GM19035 (cell line): Measurements from ENCODE around the gene SNRPA1.
A peak's percentile ranks its signal among the peaks of the same experiment; 100 is the strongest.
"Not testable (repeated sequence)": the region's sequence is repeated elsewhere in the genome, so short reads cannot be mapped to it uniquely, and the experiment has no call there.

Source experiments
- ATAC-seq: cut with Tn5 transposase; IDR thresholded peaks from one replicate; pipeline ENCODE4 v1.9.1; 2021; ENCODE audit not compliant: unreplicated experiment

The SNRPA1 gene

DNA sequence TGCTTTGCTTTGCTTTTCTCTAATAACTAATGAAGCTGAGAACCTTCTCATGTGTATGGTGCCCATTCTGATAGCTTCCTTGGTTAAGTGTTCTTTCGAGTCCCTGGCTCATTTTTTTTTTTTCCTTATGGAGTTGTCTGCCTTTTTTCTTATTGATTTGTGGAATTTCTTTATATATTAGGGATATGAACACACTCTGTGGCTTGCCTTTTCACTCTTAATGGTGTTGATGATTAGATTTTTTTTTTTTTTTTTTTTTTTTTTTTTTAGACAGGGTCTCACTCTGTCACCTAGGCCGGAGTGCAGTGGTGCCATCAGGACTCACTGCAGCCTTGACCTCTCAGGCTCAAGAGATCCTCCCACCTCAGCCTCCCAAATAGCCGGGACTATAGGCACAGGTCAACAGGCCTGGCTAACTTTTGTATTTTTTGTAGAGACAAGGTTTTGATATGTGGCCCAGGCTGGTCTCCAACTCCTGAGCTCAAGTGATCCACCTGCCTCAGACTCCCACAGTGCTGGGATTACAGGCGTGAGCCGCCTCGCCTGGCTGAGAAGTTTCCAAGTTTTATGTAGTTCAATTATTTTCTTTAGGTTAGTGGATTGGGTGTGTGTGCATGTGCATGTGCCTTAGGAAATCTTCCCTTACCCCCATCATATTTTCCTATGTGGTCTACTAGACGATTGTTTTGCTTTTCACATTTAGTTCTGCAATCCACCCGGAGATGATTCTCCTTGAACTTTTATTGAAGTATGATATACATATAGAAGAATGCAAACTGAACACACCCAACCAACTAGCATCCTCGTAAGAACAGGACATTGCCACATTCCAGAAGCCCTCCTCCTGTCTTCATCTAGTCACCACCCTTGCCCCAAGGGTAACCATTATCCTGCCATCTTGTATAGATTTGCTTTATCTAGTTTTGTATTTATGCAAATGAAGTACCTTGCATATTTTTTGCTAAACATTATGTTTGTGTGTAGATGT is 1.7 kb upstream of the SNRPA1 start:
- no peak for ATAC-seq

DNA sequence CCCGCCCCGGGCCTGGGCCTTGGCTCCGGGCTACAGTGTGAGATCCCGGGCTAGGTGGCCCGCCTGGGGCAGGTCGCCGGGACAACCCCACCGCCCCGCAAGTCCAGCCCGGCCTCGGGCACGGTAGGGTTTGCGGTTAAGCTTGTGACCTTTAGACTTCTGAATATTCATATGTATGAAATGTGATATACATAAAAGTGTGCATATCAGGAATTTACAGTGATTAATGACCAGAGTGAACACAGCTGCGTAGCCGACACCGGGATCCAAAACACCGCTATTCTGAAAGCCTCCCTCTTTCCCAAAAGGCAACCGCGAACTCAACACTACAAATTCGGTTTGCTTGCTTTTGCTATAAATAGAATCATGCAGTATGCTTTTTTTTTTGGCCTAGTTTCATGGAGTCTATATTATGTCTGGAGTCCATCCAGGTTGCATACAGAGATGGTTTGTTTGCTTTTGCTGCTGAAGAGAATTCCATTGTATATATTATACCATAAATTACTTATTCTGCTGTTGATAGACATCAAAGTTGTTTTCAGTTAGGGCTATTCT is 636 bp upstream of the SNRPA1 start:
- no peak for ATAC-seq

DNA sequence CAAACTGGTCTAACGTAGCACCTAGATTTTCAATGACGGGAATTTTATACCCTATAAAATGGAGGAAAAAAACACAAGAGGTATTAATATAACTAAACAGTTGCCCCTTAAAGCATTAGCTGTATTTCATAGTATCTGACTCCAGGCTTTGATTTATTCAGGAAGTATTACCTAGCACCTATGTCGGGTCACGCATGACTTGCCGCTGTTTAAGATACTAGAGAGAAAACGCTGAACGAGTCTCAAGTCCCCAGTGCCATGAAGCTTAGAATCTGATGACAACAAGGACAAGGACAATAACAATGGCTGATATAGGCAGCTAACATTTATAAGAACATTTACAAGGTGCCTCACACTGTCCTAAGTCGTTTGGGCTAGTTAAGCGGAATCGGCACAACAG is 1.9 kb downstream of the SNRPA1 start:
- ATAC-seq, result no peak

DNA sequence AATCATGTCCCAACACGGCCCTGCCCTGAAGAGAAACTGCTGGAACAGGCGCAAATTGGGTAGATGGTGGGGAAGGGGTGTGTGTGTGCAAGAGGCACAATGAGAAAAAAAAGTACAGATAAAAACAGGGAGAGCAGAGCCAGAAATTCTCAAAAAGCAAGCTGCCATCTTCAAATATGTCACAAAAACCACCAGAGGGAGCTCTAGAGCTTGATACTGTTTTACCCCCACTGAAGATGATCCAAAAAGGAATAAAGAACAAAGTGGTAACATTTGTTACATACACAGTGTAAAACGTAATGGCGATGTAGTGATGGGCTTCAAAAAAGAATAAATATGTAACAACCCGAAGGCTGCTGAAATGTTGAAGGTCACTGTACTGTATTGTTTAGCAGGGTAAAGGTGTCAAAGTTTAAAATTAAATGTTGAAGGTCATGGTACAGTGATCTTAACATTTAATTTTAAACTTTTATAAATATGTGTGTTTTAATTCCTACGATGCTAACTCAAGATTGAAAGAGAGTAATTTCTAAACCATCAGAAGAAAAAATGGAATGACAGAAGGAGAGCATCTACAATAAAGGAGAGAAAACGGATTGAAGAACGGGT is 6.0 kb downstream of the SNRPA1 start:
- no peak for ATAC-seq

DNA sequence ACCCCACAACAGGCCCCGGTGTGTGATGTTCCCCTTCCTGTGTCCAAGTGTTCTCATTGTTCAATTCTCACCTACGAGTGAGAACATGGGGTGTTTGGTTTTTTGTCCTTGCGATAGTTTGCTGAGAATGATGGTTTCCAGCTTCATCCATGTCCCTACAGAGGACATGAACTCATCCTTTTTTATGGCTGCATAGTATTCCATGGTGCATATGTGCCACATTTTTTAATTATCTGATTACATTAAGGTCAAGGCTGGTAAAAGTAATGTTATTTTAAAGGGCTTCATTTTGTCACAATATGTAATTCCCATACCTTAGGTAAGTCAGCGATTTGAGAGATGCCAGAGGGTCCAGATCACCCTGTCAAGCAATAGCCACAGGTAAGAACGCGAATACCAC is 7.7 kb downstream of the SNRPA1 start:
- not testable (repeated sequence) for ATAC-seq

DNA sequence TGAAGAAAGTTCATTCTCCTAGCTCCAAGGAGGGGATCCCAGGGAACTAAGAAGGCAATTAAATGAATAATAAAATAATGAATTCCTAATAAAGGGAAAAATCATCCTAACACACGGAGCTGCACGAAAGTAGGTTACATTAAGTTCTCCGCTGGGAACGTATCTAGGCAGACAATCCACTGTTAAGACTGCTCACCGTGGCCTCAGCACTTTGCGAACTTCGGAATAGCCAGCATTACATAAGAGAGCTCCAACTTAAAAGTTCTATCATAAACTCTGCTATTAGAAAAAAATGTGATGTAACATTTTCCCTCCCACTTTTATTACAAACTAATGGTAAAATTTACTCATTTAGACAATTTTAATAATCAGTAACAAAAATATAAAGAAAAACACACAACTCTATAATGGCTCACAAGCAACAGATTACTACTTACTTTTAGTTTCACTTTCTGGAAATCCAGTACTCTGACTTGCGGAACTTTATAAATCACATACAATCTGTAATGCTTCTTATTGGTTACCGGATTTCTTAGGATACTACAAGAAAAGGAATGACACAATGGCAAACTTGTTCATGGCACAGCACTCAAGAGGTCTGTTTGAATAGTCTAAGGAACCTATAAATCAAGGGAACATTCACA is 8.5 kb downstream of the SNRPA1 start:
- ATAC-seq, result no peak

DNA sequence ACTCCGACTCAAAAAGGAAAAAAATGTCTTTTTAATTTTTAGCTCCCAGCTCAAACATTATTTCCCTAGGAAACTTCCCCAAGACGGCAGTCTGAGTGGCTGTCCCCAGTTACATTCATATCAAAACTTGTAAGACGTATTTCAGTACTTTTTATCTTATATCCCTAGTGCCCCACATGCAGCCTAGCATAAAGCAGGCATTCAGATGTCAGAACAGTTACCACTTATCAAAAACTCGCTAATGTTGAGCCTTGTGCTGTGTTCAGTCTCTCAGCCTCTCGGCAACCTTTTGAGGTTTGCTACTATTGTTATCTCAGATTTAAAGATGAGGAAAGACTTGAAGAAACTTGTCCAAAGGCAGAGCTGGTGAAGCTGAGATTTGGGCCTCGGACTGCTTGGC is 11.1 kb downstream of the SNRPA1 start:
- ATAC-seq, result no peak

DNA sequence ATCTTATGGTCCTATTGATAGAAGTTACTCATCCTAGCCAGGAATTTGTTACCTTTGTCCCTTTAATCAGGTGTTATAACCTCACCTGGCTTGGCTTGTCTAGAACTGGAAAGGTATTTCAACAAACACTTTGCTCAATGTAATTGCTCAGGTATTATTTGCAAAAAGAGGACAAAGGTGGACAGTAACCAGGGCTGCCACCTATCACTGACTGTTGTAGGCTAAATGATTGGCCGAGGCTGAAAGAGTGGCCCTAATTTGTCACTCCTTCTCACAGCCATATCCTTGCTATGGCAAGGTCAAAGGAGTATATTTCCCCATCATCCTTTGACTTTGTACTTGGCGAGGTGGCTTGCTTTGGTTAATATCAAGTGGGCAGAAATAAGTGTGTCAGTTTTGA is 15.0 kb downstream of the SNRPA1 start:
- ATAC-seq, result no peak

DNA sequence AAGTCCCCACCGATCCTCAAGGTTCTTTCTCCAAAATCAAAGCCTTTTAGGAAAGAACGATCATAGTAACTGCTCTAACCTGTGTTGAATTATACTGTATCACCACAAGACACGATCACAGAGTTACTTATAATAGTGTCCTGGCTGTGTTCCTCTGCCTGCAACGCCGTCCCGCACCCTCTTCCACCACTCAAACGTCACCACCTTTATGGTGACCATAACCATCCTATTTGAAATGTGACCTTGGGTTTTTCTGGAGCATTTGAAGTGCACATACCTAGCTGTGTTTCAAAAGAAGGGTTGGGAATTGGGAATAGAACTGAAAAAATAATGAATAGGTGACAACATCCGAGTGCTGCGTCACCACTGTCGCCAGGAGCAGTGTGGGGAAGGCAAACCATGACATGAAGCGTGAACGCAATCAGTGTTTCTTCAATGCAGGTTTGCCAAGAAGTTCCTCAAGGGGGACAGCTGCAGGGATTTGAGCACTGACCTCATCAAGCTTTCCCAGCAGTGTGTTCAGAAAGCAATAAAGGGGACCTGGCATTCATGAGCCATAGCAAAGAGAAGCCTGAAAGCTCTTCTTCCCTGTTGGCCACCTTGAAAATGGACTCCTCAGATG is 17.0 kb downstream of the SNRPA1 start:
- ATAC-seq, result no peak

DNA sequence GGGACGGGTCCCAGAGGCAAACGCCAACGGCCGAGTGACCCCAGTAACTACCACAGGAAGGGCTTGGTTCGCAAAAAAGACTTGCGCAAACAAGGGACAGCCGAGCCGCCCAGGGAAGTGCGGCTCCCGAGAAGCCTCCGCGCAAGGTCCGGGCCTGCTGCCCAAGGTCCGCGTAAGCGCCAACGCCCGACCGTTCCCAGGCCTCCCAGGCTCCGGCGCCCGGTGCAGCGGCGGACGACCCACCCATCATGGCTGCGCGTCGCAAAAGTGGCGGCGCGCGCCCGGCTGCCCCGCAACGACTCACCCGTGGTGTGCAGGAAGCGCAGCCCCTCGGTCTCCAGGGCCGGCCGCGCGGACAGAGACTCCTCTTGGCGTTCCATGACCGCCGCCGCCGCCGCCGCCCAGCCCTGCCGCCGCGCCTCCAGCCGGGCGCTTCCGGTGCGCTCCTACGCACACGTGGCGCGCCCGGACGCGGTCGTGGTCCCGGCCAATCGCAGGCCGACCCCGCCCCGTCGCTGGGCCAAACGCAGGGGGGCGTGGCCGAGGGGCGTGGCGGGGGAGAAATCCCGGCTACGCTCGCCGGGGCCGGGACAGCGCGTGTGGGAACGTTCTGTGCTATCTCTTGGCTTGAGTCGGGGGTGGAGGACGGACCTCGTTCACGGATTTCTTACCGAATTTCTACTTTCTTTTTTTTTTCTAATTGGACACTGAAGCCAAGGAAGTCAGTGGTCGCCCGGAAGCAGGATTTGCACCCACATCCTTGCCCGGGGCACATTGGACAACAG is 17.8 kb downstream of the SNRPA1 start, which contains the start of gene SELENOS:
Gene SELENOS (minus strand): TSS at position 448 of the 785 bp plus-strand sequence. CDS start 68 bp downstream, at position 380.
- peak; percentile 88 for ATAC-seq

DNA sequence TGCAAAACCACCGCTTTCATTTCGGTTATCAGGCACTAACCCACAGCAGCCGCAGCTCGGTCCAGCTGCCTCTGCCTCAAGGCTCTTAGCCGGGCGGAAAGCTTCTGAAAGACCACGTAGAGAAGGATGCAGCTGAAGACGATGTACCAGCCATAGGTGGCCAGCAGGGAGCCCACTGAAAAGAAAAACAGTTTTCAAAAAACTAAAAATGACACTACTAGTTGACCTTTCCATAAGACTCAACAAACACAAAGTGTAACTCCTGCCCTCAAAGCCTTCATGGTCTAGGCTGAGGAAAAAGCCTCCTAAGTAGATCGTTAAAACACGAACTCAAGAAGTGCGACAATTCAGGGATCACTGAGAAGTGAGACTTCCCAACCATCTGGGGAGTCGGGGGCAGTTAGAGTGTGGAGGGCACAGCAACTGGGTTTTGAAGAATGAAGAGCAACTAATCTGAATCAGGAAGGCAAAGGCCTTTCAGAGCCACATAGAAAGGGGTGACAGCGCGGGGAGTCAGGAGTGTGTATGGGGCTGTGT is 18.5 kb downstream of the SNRPA1 start:
- ATAC-seq, result peak; percentile 39

DNA sequence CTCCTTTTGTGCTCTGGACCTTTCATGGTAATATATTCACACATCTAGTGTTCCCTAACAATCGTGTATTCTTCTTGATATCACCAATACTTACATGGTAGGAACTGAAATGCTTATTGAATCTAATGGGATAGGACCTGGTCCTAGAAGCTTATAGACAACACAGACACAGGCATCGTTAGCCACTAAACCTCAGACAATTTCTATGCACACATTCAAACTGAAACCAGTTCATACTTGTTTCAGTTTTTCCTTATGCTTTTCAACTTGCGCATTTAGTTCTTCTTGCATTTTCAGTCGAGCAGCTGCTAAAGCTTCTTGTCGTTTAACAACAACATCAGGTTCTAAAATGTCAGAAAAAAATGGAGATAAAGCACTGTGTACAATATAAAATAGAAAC is 20.0 kb downstream of the SNRPA1 start:
- ATAC-seq, result peak; percentile 21

DNA sequence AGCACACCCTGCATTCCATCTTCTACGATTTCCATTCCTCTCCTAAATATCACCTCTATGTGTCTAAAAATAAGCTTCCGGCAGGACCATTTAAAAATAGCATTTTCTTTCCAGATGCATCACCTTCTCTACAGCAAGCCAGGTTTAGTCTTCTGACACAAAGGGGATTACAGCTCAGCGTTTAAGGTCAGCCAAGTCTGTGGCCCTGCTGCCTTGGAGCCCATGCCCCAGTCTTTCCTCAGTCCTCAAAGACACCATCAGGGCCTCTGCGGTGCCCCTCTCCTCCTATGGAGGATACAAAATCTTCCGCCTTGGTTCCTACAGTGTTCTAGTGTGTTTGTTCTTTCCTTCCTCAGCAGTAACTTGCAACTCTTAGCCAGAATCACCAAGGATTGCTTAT is 21.5 kb downstream of the SNRPA1 start:
- no peak for ATAC-seq

DNA sequence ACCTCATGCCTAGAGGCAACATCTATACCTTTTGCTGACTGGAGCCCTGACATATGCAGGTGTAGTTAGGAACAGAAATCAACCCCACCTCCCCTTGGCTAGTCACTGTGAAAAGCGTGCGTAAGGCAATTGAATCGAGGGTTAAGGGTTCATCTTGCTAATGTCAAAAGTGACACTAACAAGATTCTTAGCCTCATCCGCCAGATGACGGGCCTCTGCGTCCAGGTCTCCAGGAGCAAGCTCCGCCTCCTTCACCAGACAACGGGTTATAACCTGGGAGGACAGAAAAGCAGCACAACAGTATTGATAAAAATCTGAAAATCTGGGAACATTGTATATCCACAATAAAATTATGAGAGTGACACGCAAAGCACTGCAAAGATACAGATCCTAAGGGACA is 22.5 kb downstream of the SNRPA1 start:
- ATAC-seq, result no peak

DNA sequence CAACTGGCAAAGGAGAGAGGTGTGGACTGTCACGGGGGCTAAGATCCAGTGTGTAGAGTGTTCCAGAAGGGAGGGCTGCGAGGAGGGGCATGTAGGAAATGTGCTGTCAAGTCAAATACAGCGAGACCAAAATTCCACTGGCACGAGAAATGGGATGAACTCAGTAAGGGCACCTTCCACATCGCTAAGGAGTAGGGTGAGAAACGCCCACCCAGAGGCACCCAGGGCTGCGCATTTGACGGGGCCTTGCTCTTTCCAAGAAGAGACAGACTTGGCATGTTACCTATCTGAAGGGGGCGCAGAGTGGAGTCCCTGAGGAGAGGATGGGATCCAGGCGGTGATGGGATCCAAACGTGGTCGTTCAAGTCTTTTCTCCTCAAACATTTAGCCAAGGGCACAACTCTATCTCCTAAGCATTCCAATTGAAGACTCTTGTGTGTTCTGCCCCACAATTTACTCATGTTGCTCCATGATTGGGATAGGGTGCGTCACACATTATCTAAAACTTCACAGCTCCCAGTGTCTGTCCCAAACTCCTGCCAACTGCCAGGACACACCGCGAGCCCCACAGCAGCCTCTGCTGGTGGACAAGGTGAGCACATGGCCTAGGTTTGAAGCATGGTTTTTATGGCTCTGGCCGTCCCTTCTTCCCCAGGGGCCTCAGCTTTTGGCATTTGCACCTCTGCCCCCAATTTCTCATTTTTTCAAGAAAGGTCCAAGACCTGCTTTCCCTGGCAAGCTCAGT is 25.4 kb downstream of the SNRPA1 start:
- no peak for ATAC-seq

DNA sequence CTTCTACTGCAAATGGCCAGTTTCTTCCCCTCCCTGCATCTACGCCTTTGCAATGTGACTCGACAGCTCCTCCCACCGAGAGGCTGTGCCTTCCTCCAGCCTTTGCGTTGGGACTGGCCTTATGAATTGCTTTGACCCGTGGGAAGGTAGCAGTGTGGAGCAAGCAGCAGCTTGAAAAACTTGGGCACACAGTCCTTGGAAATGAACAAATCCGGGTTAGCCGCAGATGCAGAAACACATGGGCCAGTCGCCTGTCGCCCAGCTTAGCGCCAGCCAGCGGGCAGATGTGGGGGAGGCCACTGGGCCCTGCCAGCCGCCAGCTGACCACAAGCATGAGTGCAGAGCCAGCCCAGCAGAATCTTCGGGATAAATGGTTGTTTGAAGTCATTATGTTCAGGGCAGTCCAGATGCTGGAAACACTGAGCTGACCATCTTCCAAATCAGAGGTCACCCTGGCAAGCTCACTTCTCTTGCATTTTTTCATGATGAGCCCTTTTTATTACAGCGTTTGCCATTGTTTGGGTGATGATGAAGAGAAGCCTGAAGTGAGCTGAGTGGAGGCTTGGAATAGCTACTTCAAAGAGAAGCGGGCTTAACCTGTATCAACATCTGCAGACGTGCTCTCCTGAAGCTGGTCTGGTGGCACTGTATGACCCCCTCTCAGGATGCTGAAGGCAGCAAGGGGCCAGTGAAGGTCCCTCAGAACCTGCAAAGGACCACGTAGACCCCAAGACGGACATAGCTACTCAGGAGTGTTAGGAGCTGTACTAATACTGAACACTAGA is 27.5 kb downstream of the SNRPA1 start:
- no peak for ATAC-seq

DNA sequence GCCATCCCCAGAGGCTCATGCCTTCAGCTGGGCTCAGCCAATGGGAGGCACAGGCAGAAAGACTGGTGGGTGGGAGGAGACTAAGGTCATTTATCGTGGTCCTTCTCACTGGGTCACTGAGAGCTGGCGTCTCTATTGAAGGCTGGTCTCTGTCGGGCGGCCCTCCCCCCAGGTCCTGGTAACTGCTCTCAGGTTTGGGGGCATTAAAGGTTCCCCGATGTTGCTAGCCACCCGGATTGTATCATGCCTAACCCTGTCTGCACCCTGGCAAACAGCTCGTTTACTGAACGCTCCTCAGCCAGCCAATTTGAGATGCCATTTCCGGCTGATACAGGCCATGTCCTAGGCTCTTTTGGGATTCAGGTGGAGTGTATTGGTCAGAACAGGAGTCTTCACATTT is 28.3 kb downstream of the SNRPA1 start:
- ATAC-seq, result no peak

DNA sequence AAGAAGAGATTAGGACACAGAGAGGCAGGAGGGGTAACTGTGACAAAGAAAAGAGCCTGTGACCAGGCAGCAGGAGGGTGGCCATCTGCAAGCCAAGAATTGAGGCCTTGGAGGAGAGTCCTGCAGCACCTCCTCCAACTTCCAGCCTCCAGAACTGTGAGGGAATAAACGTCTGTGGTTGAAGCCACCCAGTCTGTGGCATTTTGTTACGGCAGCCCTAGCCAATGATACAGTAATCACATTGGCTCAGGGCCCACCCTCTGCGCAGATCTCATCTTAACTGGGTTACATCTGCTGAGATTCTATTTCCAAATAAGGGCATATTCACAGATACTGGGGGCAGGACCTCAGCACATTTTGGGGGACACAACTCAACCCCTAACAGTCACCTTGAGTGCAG is 29.0 kb downstream of the SNRPA1 start:
- no peak for ATAC-seq
